Inflammatory macrophage treated with lipopolysaccharide for 1 hour (primary cell): ENCODE results near the gene MAT2A.

Experiments used
- DNase-seq, 2 donors: peaks; one replicate each; pipeline ENCODE4 v3.0.0-alpha.2; 2020 to 2022

Gene MAT2A

GRCh38 chr2:85538507-85539360 is at the start of gene MAT2A:
MAT2A (plus strand) TSS chr2:85539168; CDS start chr2:85539288, 120 bp downstream.
- peak; percentile 79 to 92 for DNase-seq

GRCh38 chr2:85490861-85491755 is 47.9 kb upstream of the MAT2A start:
- DNase-seq = no peak

- no peak for DNase-seq
These were observed 42.5 kb upstream of the MAT2A start for GRCh38 chr2:85496436-85496835.

- DNase-seq = peak in 1 of 2 donors; percentile 6
These were observed 40.9 kb upstream of the MAT2A start for GRCh38 chr2:85497944-85498630.

GRCh38 chr2:85501248-85501647 is 37.7 kb upstream of the MAT2A start:
- DNase-seq = peak; percentile 70 to 75

GRCh38 chr2:85502720-85503119 is 36.2 kb upstream of the MAT2A start:
- no peak for DNase-seq

- DNase-seq = no peak
These were observed 35.7 kb upstream of the MAT2A start for GRCh38 chr2:85503168-85503850.

GRCh38 chr2:85503851-85504777 is 34.9 kb upstream of the MAT2A start:
- no peak for DNase-seq

- DNase-seq = peak; percentile 23 to 47
These were observed 34.1 kb upstream of the MAT2A start for GRCh38 chr2:85504778-85505261.

GRCh38 chr2:85505551-85506238 is 33.3 kb upstream of the MAT2A start:
- DNase-seq = no peak

- no peak for DNase-seq
These were observed 32.2 kb upstream of the MAT2A start for GRCh38 chr2:85506768-85507181.

- peak; percentile 55 to 77 for DNase-seq
These were observed 27.8 kb upstream of the MAT2A start for GRCh38 chr2:85511008-85511811.

- no peak for DNase-seq
These were observed 24.6 kb upstream of the MAT2A start for GRCh38 chr2:85514323-85514722.

GRCh38 chr2:85516653-85517389 is 22.1 kb upstream of the MAT2A start:
- DNase-seq = no peak

GRCh38 chr2:85522090-85522647 is 16.8 kb upstream of the MAT2A start:
- DNase-seq = no peak

GRCh38 chr2:85523062-85523902 is 15.7 kb upstream of the MAT2A start:
- DNase-seq = no peak

- DNase-seq = no peak
These were observed 15.0 kb upstream of the MAT2A start for GRCh38 chr2:85523903-85524335.
